HCT116 (cell line): Measurements from ENCODE around the gene PTPA. TPM values are rescaled to one million over a fixed set of nuclear protein-coding genes. Genes with fewer than 3 reads are reported as not detected.

Experiments
- ATAC-seq: fragments of 200-7000 bp; cut with Tn5 transposase; 2 replicates; pipeline ENCODE4 v1.9.1; 2020; ENCODE audit warnings: mild to moderate bottlenecking, moderate library complexity
- BruUV-seq: library from RNA; stranded (reverse); fragments of 400-500 nt; replicated peaks from 2 replicates; lab custom pipeline; 2021; lab: Mats Ljungman, UMichigan
- CTCF ChIA-PET: fragments of 300-600 bp; sonication (Branson Sonifier 250); formaldehyde crosslinking; loops from one replicate; lab custom pipeline; 2021; ENCODE audit warnings: antibody characterized with exemption; lab: Charles Lee
- POLR2A ChIA-PET: fragments of 300-600, 350-600 bp; sonication (Branson Sonifier 250); formaldehyde crosslinking; loops from one replicate; lab custom pipeline; 2021; ENCODE audit warnings: antibody characterized with exemption; lab: Charles Lee
- RAD21 ChIA-PET, 2 experiments: fragments of 300-600 bp; sonication (Branson Sonifier 250); formaldehyde crosslinking; loops; one replicate each; lab custom pipeline; 2023; ENCODE audit warnings: low total read pairs in 2 of 2; ENCODE audit not compliant: uncharacterized antibody in 2 of 2, unreplicated experiment in 2 of 2, low non-redundant PET in 1 of 2; lab: Charles Lee
- DNase-seq: peaks from one replicate; pipeline ENCODE4 v3.0.0-alpha.2; 2010; ENCODE audit warnings: low read depth, low spot score
- H2AFZ ChIP-seq: fragments of 200-600 bp; shearing (Covaris generic), sonication (generic); 2 replicates; pipeline ENCODE4 v1.6.1; 2017; ENCODE audit warnings: low read depth, mixed run types, mixed read lengths, antibody characterized with exemption, low read length; ENCODE audit not compliant: poor library complexity, severe bottlenecking
- H3K27ac ChIP-seq: 2 replicates; pipeline ENCODE4 v1.5.1; 2012; ENCODE audit warnings: low read depth, low read length
- H3K27me3 ChIP-seq: fragments of 200-600 bp; sonication (generic); 2 replicates; pipeline ENCODE4 v1.6.1; 2016; ENCODE audit warnings: mixed run types, low read length, mixed read lengths; ENCODE audit not compliant: insufficient read depth
- H3K36me3 ChIP-seq, 2 experiments: fragments of 200-500 bp in 1 of 2; fragments of 200-600 bp in 1 of 2; sonication (Bioruptor generic) in 1 of 2; sonication (generic) in 1 of 2; 2 replicates each; pipeline versions ENCODE4 v1.5.1 to v1.6.1; 2014 to 2016; ENCODE audit warnings: low read length in 2 of 2, inconsistent platforms in 1 of 2, mixed read lengths in 1 of 2, mixed run types in 1 of 2; ENCODE audit not compliant: insufficient read depth in 2 of 2, control insufficient read depth in 1 of 2
- H3K4me1 ChIP-seq, 2 experiments: fragments of 200-600 bp in 1 of 2; sonication (generic) in 1 of 2; 2 replicates each; pipeline versions ENCODE4 v1.5.1 to v1.6.1; 2012 to 2017; ENCODE audit warnings: low read length in 2 of 2, inconsistent platforms in 1 of 2, mild to moderate bottlenecking in 1 of 2, mixed read lengths in 1 of 2, mixed run types in 1 of 2, moderate library complexity in 1 of 2; ENCODE audit not compliant: insufficient read depth in 2 of 2, control insufficient read depth in 1 of 2
- H3K4me2 ChIP-seq: fragments of 200-600 bp; sonication (generic); 2 replicates; pipeline ENCODE4 v1.6.1; 2017; ENCODE audit warnings: mixed run types, low read length, mixed read lengths
- H3K4me3 ChIP-seq, 2 experiments: fragments of 200-600 bp in 1 of 2; sonication (generic) in 1 of 2; replicated peaks in 1 of 2; 2 replicates each; pipeline ENCODE4 v1.5.1; 2011 to 2016; ENCODE audit warnings: low read length in 2 of 2, control low read depth in 1 of 2, low read depth in 1 of 2, mild to moderate bottlenecking in 1 of 2, mixed read lengths in 1 of 2, mixed run types in 1 of 2
- H3K79me2 ChIP-seq: fragments of 200-600 bp; sonication (generic); 2 replicates; pipeline ENCODE4 v1.6.1; 2017; ENCODE audit warnings: mild to moderate bottlenecking, mixed run types, low read length, moderate library complexity, mixed read lengths; ENCODE audit not compliant: insufficient read depth
- H3K9ac ChIP-seq: fragments of 200-600 bp; sonication (generic); 2 replicates; pipeline ENCODE4 v1.6.1; 2016; ENCODE audit warnings: low read length, mixed read lengths
- H3K9me2 ChIP-seq: fragments of 200-600 bp; sonication (generic), shearing (Covaris generic); 2 replicates; pipeline ENCODE4 v1.6.1; 2017; ENCODE audit warnings: mixed run types, mild to moderate bottlenecking, moderate library complexity; ENCODE audit not compliant: insufficient read depth
- H3K9me3 ChIP-seq, 2 experiments: fragments of 200-500 bp in 1 of 2; fragments of 200-600 bp in 1 of 2; sonication (Bioruptor generic) in 1 of 2; sonication (generic) in 1 of 2; 2 replicates each; pipeline ENCODE4 v1.6.1; 2014 to 2017; ENCODE audit warnings: low read length in 2 of 2, mixed read lengths in 2 of 2, inconsistent platforms in 1 of 2, low read depth in 1 of 2, mild to moderate bottlenecking in 1 of 2, mixed run types in 1 of 2, moderate library complexity in 1 of 2; ENCODE audit not compliant: control insufficient read depth in 1 of 2, insufficient read depth in 1 of 2
- H4K20me1 ChIP-seq: fragments of 200-600 bp; sonication (generic), shearing (Covaris generic); 2 replicates; pipeline ENCODE4 v1.6.1; 2017; ENCODE audit warnings: mixed run types, mild to moderate bottlenecking, moderate library complexity; ENCODE audit not compliant: insufficient read depth
- CBX3 ChIP-seq: IDR thresholded peaks from 2 replicates; pipeline ENCODE4 v1.6.1; 2012; ENCODE audit warnings: low read depth
- EGR1 ChIP-seq: IDR thresholded peaks from 2 replicates; pipeline ENCODE4 v1.6.1; 2012; ENCODE audit warnings: low read depth
- SRF ChIP-seq: IDR thresholded peaks from 2 replicates; pipeline ENCODE4 v1.6.1; 2012; ENCODE audit warnings: low read depth
- YY1 ChIP-seq: IDR thresholded peaks from 2 replicates; pipeline ENCODE4 v1.6.1; 2011; ENCODE audit warnings: low read length, low read depth, moderate library complexity, mild to moderate bottlenecking; ENCODE audit not compliant: insufficient replicate concordance; ENCODE audit errors: extremely low read depth
- ZBTB33 ChIP-seq: IDR thresholded peaks from 2 replicates; pipeline ENCODE4 v1.6.1; 2011; ENCODE audit warnings: mild to moderate bottlenecking, low read length, moderate library complexity; ENCODE audit not compliant: insufficient replicate concordance; ENCODE audit errors: extremely low read depth
- ZFX ChIP-seq: fragments of 450-650 bp; IDR thresholded peaks from 2 replicates; pipeline ENCODE4 v1.6.1; 2017
- intact Hi-C: fragments of 100-400 bp; cut with micrococcal nuclease; formaldehyde crosslinking; loops from 2 replicates; pipeline ENCODE4 v1.10.0; 2022
- total RNA-seq: library from RNA; stranded (reverse); gene quantifications from one replicate; pipeline ENCODE4 v1.2.1, GENCODE V29; 2021; ENCODE audit not compliant: unreplicated experiment

Gene PTPA
- total RNA-seq, 1 experiment from 2014 or later = 177 TPM

- no peaks in the 10 kb centered on the region for H4K20me1 ChIP-seq
- no TSS peak for BruUV-seq
- ATAC-seq (no peak), DNase-seq (no peak)
- H3K4me3 ChIP-seq = no peak overlapping the region
- peaks cover 12 to 13% of the 10 kb centered on the region in 2 experiments; a peak in 2 of 4 replicates for H3K36me3 ChIP-seq
- peaks cover 3 to 13% of the 10 kb centered on the region in 2 experiments; a peak in 3 of 4 replicates for H3K4me1 ChIP-seq
- ChIA-PET CTCF (no interaction called here), POLR2A (no interaction called here), RAD21 (no interaction called here)
- H3K4me2 ChIP-seq = no peak overlapping the region
- peaks cover 8% of the 10 kb centered on the region; the same call in 1 of the 2 replicates for H3K79me2 ChIP-seq
- no peak overlapping the region for H2AFZ ChIP-seq
- no peaks in the 10 kb centered on the region for H3K9me3 ChIP-seq
- H3K9ac ChIP-seq = no peak overlapping the region
- intact Hi-C loops = no loop called here
- no peaks in the 10 kb centered on the region for H3K9me2 ChIP-seq
- H3K27ac ChIP-seq = no peak overlapping the region
- no peaks in the 10 kb centered on the region for H3K27me3 ChIP-seq
- TF ChIP-seq EGR1 = no peak
- TF ChIP-seq SRF = no peak
- no peak for TF ChIP-seq ZBTB33
- no peak for TF ChIP-seq ZFX
Measured at GRCh38 chr9:129150122-129150521, 38.9 kb downstream of the PTPA start.

- ChIA-PET CTCF (no interaction called here), POLR2A (interaction anchor here (1.8 kb wide), 1 partner anchor 8 kb away, joined by 7 read pairs; no protein-coding TSS in a partner anchor), RAD21 (no interaction called here)
- DNase-seq (no peak), ATAC-seq (no peak)
- Histone ChIP-seq H3K79me2 (peaks cover 2% of the 10 kb centered on the region; the same call in 1 of the 2 replicates), H3K9ac (no peak overlapping the region), H3K9me3 (no peaks in the 10 kb centered on the region), H3K27ac (no peak overlapping the region), H2AFZ (no peak overlapping the region), H3K9me2 (no peaks in the 10 kb centered on the region), H3K4me1 (peaks cover 0 to 7% of the 10 kb centered on the region in 2 experiments; a peak in 3 of 4 replicates), H3K4me2 (no peak overlapping the region), H3K27me3 (no peaks in the 10 kb centered on the region), H4K20me1 (no peaks in the 10 kb centered on the region), H3K36me3 (peaks cover 9 to 18% of the 10 kb centered on the region in 2 experiments; a peak in 2 of 4 replicates), H3K4me3 (no peak overlapping the region)
- TF ChIP-seq SRF (no peak), ZBTB33 (no peak), YY1 (no peak), CBX3 (no peak)
- no TSS peak for BruUV-seq
- intact Hi-C loops = no loop called here
Measured at GRCh38 chr9:129150672-129151211, 39.5 kb downstream of the PTPA start.
